GM15510 (cell line): ENCODE results near the gene ITPK1.

Experiments
- POLR2A ChIP-seq: IDR thresholded peaks from 3 replicates; pipeline ENCODE4 v1.6.1; 2011; ENCODE audit warnings: borderline replicate concordance; ENCODE audit not compliant: insufficient read length; ENCODE audit errors: extremely low read depth

Gene ITPK1

GRCh38 chr14:93132472-93133065 lies 16.8 kb upstream of the ITPK1 start:
- no peak for TF ChIP-seq POLR2A

- no peak for TF ChIP-seq POLR2A
Measured at GRCh38 chr14:93128725-93129459, 13.2 kb upstream of the ITPK1 start.

- TF ChIP-seq POLR2A: no peak
Measured at GRCh38 chr14:93126111-93126510, 10.4 kb upstream of the ITPK1 start.

- no peak for TF ChIP-seq POLR2A
Measured at GRCh38 chr14:93122826-93123225, 7.1 kb upstream of the ITPK1 start.

- TF ChIP-seq POLR2A: no peak
Measured at GRCh38 chr14:93121030-93121834, 5.5 kb upstream of the ITPK1 start.

GRCh38 chr14:93120517-93120916 lies 4.8 kb upstream of the ITPK1 start:
- no peak for TF ChIP-seq POLR2A

GRCh38 chr14:93116676-93117200 lies 1.0 kb upstream of the ITPK1 start:
- TF ChIP-seq POLR2A: no peak

GRCh38 chr14:93115069-93115820 lies 480 bp downstream of the ITPK1 start:
- peak; percentile 66 for TF ChIP-seq POLR2A

- TF ChIP-seq POLR2A: no peak
Measured at GRCh38 chr14:93114713-93115068, 1.0 kb downstream of the ITPK1 start.

GRCh38 chr14:93114068-93114710 lies 1.5 kb downstream of the ITPK1 start:
- no peak for TF ChIP-seq POLR2A

GRCh38 chr14:93113678-93114067 lies 2.1 kb downstream of the ITPK1 start:
- TF ChIP-seq POLR2A: no peak

GRCh38 chr14:93112891-93113677 lies 2.6 kb downstream of the ITPK1 start:
- no peak for TF ChIP-seq POLR2A

GRCh38 chr14:93110856-93111419 lies 4.8 kb downstream of the ITPK1 start:
- TF ChIP-seq POLR2A: no peak
